GM12873 (cell line): Measurements from ENCODE around the gene SLC37A3.

Source experiments
- CTCF ChIP-seq: IDR thresholded peaks from 2 replicates; pipeline ENCODE4 v1.5.1; 2012; ENCODE audit warnings: low read depth, mild to moderate bottlenecking, moderate library complexity, low read length, control low read depth; ENCODE audit not compliant: insufficient read depth; ENCODE audit errors: missing control alignments

Gene SLC37A3

GRCh38 chr7:140285938-140286337, 112.4 kb downstream of the SLC37A3 start:
- no peak for TF ChIP-seq CTCF

GRCh38 chr7:140284062-140284461, 114.3 kb downstream of the SLC37A3 start:
- no peak for TF ChIP-seq CTCF
